HEK293 (cell line): ENCODE results near the gene ZNF775.
A peak's percentile ranks its signal among the peaks of the same experiment; 100 is the strongest.

Experiments
- BCL11A ChIP-seq: fragments of 450-650 bp; formaldehyde crosslinking; IDR thresholded peaks from 2 replicates; pipeline ENCODE4 v1.5.1; 2016; ENCODE audit warnings: low read depth, missing biosample characterization, missing genetic modification characterization
- FEZF1 ChIP-seq: fragments of 450-650 bp; formaldehyde crosslinking; IDR thresholded peaks from 2 replicates; pipeline ENCODE4 v1.5.1; 2016; ENCODE audit warnings: missing biosample characterization, missing genetic modification characterization
- GLIS1 ChIP-seq: fragments of 450-650 bp; formaldehyde crosslinking; IDR thresholded peaks from 2 replicates; pipeline ENCODE4 v1.5.1; 2016; ENCODE audit warnings: missing biosample characterization, missing genetic modification characterization
- HOXC10 ChIP-seq: sonication (generic); formaldehyde crosslinking; IDR thresholded peaks from 2 replicates; pipeline ENCODE4 v1.8.1; 2023; ENCODE audit warnings: mild to moderate bottlenecking, missing genetic modification reagents
- REPIN1 ChIP-seq: fragments of 450-650 bp; formaldehyde crosslinking; IDR thresholded peaks from 2 replicates; pipeline ENCODE4 v1.5.1; 2017; ENCODE audit warnings: missing biosample characterization, missing genetic modification characterization, low read depth
- SETDB1 ChIP-seq: IDR thresholded peaks from one replicate; pipeline ENCODE4 v1.6.1; 2017; ENCODE audit warnings: mild to moderate bottlenecking, low read length, moderate library complexity, mixed read lengths; ENCODE audit not compliant: insufficient read length
- SP2 ChIP-seq: fragments of 450-650 bp; formaldehyde crosslinking; IDR thresholded peaks from 2 replicates; pipeline ENCODE4 v1.5.1; 2016; ENCODE audit warnings: missing biosample characterization, missing genetic modification characterization
- SP3 ChIP-seq: fragments of 450-650 bp; formaldehyde crosslinking; IDR thresholded peaks from 2 replicates; pipeline ENCODE4 v1.5.1; 2016; ENCODE audit warnings: missing biosample characterization, missing genetic modification characterization
- TCF7L2 ChIP-seq: IDR thresholded peaks from 2 replicates; pipeline ENCODE4 v1.6.1; 2011; ENCODE audit warnings: low read depth, mild to moderate bottlenecking, inconsistent platforms, low read length, moderate library complexity, borderline replicate concordance
- YY1 ChIP-seq: fragments of 450-650 bp; formaldehyde crosslinking; IDR thresholded peaks from 2 replicates; pipeline ENCODE4 v1.5.1; 2018; ENCODE audit warnings: missing biosample characterization, missing genetic modification characterization
- YY2 ChIP-seq: fragments of 450-650 bp; formaldehyde crosslinking; IDR thresholded peaks from 2 replicates; pipeline ENCODE4 v1.5.1; 2016; ENCODE audit warnings: missing biosample characterization, missing genetic modification characterization
- ZBTB21 ChIP-seq: fragments of 450-650 bp; formaldehyde crosslinking; IDR thresholded peaks from 2 replicates; pipeline ENCODE4 v1.5.1; 2017; ENCODE audit warnings: missing biosample characterization, missing genetic modification characterization
- ZBTB8A ChIP-seq: fragments of 450-650 bp; formaldehyde crosslinking; IDR thresholded peaks from 2 replicates; pipeline ENCODE4 v1.5.1; 2016; ENCODE audit warnings: missing biosample characterization, missing genetic modification characterization
- ZEB2 ChIP-seq: fragments of 450-650 bp; formaldehyde crosslinking; IDR thresholded peaks from 2 replicates; pipeline ENCODE4 v1.5.1; 2016; ENCODE audit warnings: missing biosample characterization, missing genetic modification characterization
- ZNF140 ChIP-seq: fragments of 450-650 bp; formaldehyde crosslinking; IDR thresholded peaks from 2 replicates; pipeline ENCODE4 v1.5.1; 2016; ENCODE audit warnings: missing biosample characterization, missing genetic modification characterization
- ZNF2 ChIP-seq: fragments of 450-650 bp; formaldehyde crosslinking; IDR thresholded peaks from 2 replicates; pipeline ENCODE4 v1.5.1; 2016; ENCODE audit warnings: missing biosample characterization, missing genetic modification characterization
- ZNF23 ChIP-seq: fragments of 450-650 bp; formaldehyde crosslinking; IDR thresholded peaks from 2 replicates; pipeline ENCODE4 v1.5.1; 2016; ENCODE audit warnings: missing biosample characterization, missing genetic modification characterization, borderline replicate concordance
- ZNF391 ChIP-seq: fragments of 450-650 bp; formaldehyde crosslinking; IDR thresholded peaks from 2 replicates; pipeline ENCODE4 v1.5.1; 2016; ENCODE audit warnings: low read depth, missing biosample characterization, missing genetic modification characterization, borderline replicate concordance
- ZNF488 ChIP-seq: fragments of 450-650 bp; formaldehyde crosslinking; IDR thresholded peaks from 2 replicates; pipeline ENCODE4 v1.5.1; 2016; ENCODE audit warnings: missing biosample characterization, missing genetic modification characterization
- ZNF561 ChIP-seq: fragments of 450-650 bp; IDR thresholded peaks from 2 replicates; pipeline ENCODE4 v1.5.1; 2018; ENCODE audit warnings: missing biosample characterization, missing genetic modification characterization, borderline replicate concordance
- ZNF692 ChIP-seq: fragments of 450-650 bp; formaldehyde crosslinking; IDR thresholded peaks from 2 replicates; pipeline ENCODE4 v1.5.1; 2016; ENCODE audit warnings: missing biosample characterization, missing genetic modification characterization
- ZNF704 ChIP-seq: fragments of 450-650 bp; formaldehyde crosslinking; IDR thresholded peaks from 2 replicates; pipeline ENCODE4 v1.5.1; 2016; ENCODE audit warnings: missing biosample characterization, missing genetic modification characterization
- ZNF791 ChIP-seq: fragments of 450-650 bp; formaldehyde crosslinking; IDR thresholded peaks from 2 replicates; pipeline ENCODE4 v1.5.1; 2016; ENCODE audit warnings: missing biosample characterization, missing genetic modification characterization
- ZNF837 ChIP-seq: fragments of 450-650 bp; formaldehyde crosslinking; IDR thresholded peaks from 2 replicates; pipeline ENCODE4 v1.5.1; 2016; ENCODE audit warnings: missing biosample characterization, missing genetic modification characterization
- ZSCAN30 ChIP-seq: fragments of 450-650 bp; IDR thresholded peaks from 2 replicates; pipeline ENCODE4 v1.5.1; 2018; ENCODE audit warnings: missing biosample characterization, mild to moderate bottlenecking, missing genetic modification characterization, moderate library complexity
- TF ChIP-seq, protein P1 (sequence below): fragments of 450-650 bp; formaldehyde crosslinking; IDR thresholded peaks from 2 replicates; pipeline ENCODE4 v1.5.1; 2017; ENCODE audit warnings: missing biosample characterization, missing genetic modification characterization
- TF ChIP-seq, protein P2 (sequence below): fragments of 450-650 bp; formaldehyde crosslinking; optimal IDR thresholded peaks from 2 replicates; pipeline ENCODE3; 2016; ENCODE audit warnings: missing biosample characterization, mild to moderate bottlenecking, missing genetic modification characterization

ZNF775 gene

GRCh38 chr7:150378853-150379440, at the start of gene ZNF775 (continued):
- TF ChIP-seq TCF7L2, result peak; percentile 100
- TF ChIP-seq, protein P1, sequence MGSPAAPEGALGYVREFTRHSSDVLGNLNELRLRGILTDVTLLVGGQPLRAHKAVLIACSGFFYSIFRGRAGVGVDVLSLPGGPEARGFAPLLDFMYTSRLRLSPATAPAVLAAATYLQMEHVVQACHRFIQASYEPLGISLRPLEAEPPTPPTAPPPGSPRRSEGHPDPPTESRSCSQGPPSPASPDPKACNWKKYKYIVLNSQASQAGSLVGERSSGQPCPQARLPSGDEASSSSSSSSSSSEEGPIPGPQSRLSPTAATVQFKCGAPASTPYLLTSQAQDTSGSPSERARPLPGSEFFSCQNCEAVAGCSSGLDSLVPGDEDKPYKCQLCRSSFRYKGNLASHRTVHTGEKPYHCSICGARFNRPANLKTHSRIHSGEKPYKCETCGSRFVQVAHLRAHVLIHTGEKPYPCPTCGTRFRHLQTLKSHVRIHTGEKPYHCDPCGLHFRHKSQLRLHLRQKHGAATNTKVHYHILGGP (tag by site-specific recombination), result no peak
- TF ChIP-seq, protein P2, sequence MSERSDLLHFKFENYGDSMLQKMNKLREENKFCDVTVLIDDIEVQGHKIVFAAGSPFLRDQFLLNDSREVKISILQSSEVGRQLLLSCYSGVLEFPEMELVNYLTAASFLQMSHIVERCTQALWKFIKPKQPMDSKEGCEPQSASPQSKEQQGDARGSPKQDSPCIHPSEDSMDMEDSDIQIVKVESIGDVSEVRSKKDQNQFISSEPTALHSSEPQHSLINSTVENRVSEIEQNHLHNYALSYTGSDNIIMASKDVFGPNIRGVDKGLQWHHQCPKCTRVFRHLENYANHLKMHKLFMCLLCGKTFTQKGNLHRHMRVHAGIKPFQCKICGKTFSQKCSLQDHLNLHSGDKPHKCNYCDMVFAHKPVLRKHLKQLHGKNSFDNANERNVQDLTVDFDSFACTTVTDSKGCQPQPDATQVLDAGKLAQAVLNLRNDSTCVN, result peak; percentile 78
- TF ChIP-seq ZNF23 (tag by site-specific recombination), result no peak
- TF ChIP-seq FEZF1 (tag by site-specific recombination), result no peak
- TF ChIP-seq ZNF561 (tag by site-specific recombination), result peak; percentile 81; the same call in 1 of the 2 replicates
- TF ChIP-seq ZNF2 (tag by site-specific recombination), result no peak
- peak; percentile 92 for TF ChIP-seq GLIS1 (tag by site-specific recombination)
- no peak for TF ChIP-seq ZNF791 (tag by site-specific recombination)
- TF ChIP-seq SP3 (tag by site-specific recombination), result peak; percentile 87
- TF ChIP-seq BCL11A, result peak; percentile 33; the same call in 1 of the 2 replicates
- TF ChIP-seq ZBTB21 (tag by site-specific recombination), result no peak
- peak; percentile 98 for TF ChIP-seq ZBTB8A (tag by site-specific recombination)
- no peak for TF ChIP-seq ZNF140 (tag by site-specific recombination)
- TF ChIP-seq ZSCAN30 (tag by site-specific recombination), result peak; percentile 68; the same call in 1 of the 2 replicates
- no peak for TF ChIP-seq YY1
- 0 out of 2 replicates have a peak, but pooled peaks have one; percentile 61 for TF ChIP-seq ZNF391
- 0 out of 2 replicates have a peak, but pooled peaks have one; percentile 6 for TF ChIP-seq YY2 (tag by site-specific recombination)
- TF ChIP-seq ZNF704 (tag by site-specific recombination), result no peak
- peak; percentile 90 for TF ChIP-seq SP2 (tag by site-specific recombination)
- peak; percentile 40; the same call in 1 of the 2 replicates for TF ChIP-seq ZNF692
- no peak for TF ChIP-seq HOXC10 (CRISPR knock-in tag)
- TF ChIP-seq ZNF837 (tag by site-specific recombination), result no peak
- TF ChIP-seq REPIN1 (tag by site-specific recombination), result no peak
- TF ChIP-seq ZNF488, result no peak
- no peak for TF ChIP-seq SETDB1
- TF ChIP-seq ZEB2 (tag by site-specific recombination), result peak; percentile 39; the same call in 1 of the 2 replicates
